HCT116 (cell line): ENCODE results near the gene KCTD2. TPM values are rescaled to one million over a fixed set of nuclear protein-coding genes. Genes with fewer than 3 reads are reported as not detected.

Experiments
- ATAC-seq: fragments of 200-7000 bp; cut with Tn5 transposase; 2 replicates; pipeline ENCODE4 v1.9.1; 2020; ENCODE audit warnings: mild to moderate bottlenecking, moderate library complexity
- BruUV-seq: library from RNA; stranded (reverse); fragments of 400-500 nt; replicated peaks from 2 replicates; lab custom pipeline; 2021; lab: Mats Ljungman, UMichigan
- CTCF ChIA-PET: fragments of 300-600 bp; sonication (Branson Sonifier 250); formaldehyde crosslinking; loops from one replicate; lab custom pipeline; 2021; ENCODE audit warnings: antibody characterized with exemption; lab: Charles Lee
- POLR2A ChIA-PET: fragments of 300-600, 350-600 bp; sonication (Branson Sonifier 250); formaldehyde crosslinking; loops from one replicate; lab custom pipeline; 2021; ENCODE audit warnings: antibody characterized with exemption; lab: Charles Lee
- RAD21 ChIA-PET, 2 experiments: fragments of 300-600 bp; sonication (Branson Sonifier 250); formaldehyde crosslinking; loops; one replicate each; lab custom pipeline; 2023; ENCODE audit warnings: low total read pairs in 2 of 2; ENCODE audit not compliant: uncharacterized antibody in 2 of 2, unreplicated experiment in 2 of 2, low non-redundant PET in 1 of 2; lab: Charles Lee
- DNase-seq: peaks from one replicate; pipeline ENCODE4 v3.0.0-alpha.2; 2010; ENCODE audit warnings: low read depth, low spot score
- H2AFZ ChIP-seq: fragments of 200-600 bp; shearing (Covaris generic), sonication (generic); 2 replicates; pipeline ENCODE4 v1.6.1; 2017; ENCODE audit warnings: low read depth, mixed run types, mixed read lengths, antibody characterized with exemption, low read length; ENCODE audit not compliant: poor library complexity, severe bottlenecking
- H3K27ac ChIP-seq: 2 replicates; pipeline ENCODE4 v1.5.1; 2012; ENCODE audit warnings: low read depth, low read length
- H3K27me3 ChIP-seq: fragments of 200-600 bp; sonication (generic); 2 replicates; pipeline ENCODE4 v1.6.1; 2016; ENCODE audit warnings: mixed run types, low read length, mixed read lengths; ENCODE audit not compliant: insufficient read depth
- H3K36me3 ChIP-seq, 2 experiments: fragments of 200-500 bp in 1 of 2; fragments of 200-600 bp in 1 of 2; sonication (Bioruptor generic) in 1 of 2; sonication (generic) in 1 of 2; 2 replicates each; pipeline versions ENCODE4 v1.5.1 to v1.6.1; 2014 to 2016; ENCODE audit warnings: low read length in 2 of 2, inconsistent platforms in 1 of 2, mixed read lengths in 1 of 2, mixed run types in 1 of 2; ENCODE audit not compliant: insufficient read depth in 2 of 2, control insufficient read depth in 1 of 2
- H3K4me1 ChIP-seq, 2 experiments: fragments of 200-600 bp in 1 of 2; sonication (generic) in 1 of 2; 2 replicates each; pipeline versions ENCODE4 v1.5.1 to v1.6.1; 2012 to 2017; ENCODE audit warnings: low read length in 2 of 2, inconsistent platforms in 1 of 2, mild to moderate bottlenecking in 1 of 2, mixed read lengths in 1 of 2, mixed run types in 1 of 2, moderate library complexity in 1 of 2; ENCODE audit not compliant: insufficient read depth in 2 of 2, control insufficient read depth in 1 of 2
- H3K4me2 ChIP-seq: fragments of 200-600 bp; sonication (generic); 2 replicates; pipeline ENCODE4 v1.6.1; 2017; ENCODE audit warnings: mixed run types, low read length, mixed read lengths
- H3K4me3 ChIP-seq, 2 experiments: fragments of 200-600 bp in 1 of 2; sonication (generic) in 1 of 2; replicated peaks in 1 of 2; 2 replicates each; pipeline ENCODE4 v1.5.1; 2011 to 2016; ENCODE audit warnings: low read length in 2 of 2, control low read depth in 1 of 2, low read depth in 1 of 2, mild to moderate bottlenecking in 1 of 2, mixed read lengths in 1 of 2, mixed run types in 1 of 2
- H3K79me2 ChIP-seq: fragments of 200-600 bp; sonication (generic); 2 replicates; pipeline ENCODE4 v1.6.1; 2017; ENCODE audit warnings: mild to moderate bottlenecking, mixed run types, low read length, moderate library complexity, mixed read lengths; ENCODE audit not compliant: insufficient read depth
- H3K9ac ChIP-seq: fragments of 200-600 bp; sonication (generic); 2 replicates; pipeline ENCODE4 v1.6.1; 2016; ENCODE audit warnings: low read length, mixed read lengths
- H3K9me2 ChIP-seq: fragments of 200-600 bp; sonication (generic), shearing (Covaris generic); 2 replicates; pipeline ENCODE4 v1.6.1; 2017; ENCODE audit warnings: mixed run types, mild to moderate bottlenecking, moderate library complexity; ENCODE audit not compliant: insufficient read depth
- H3K9me3 ChIP-seq, 2 experiments: fragments of 200-500 bp in 1 of 2; fragments of 200-600 bp in 1 of 2; sonication (Bioruptor generic) in 1 of 2; sonication (generic) in 1 of 2; 2 replicates each; pipeline ENCODE4 v1.6.1; 2014 to 2017; ENCODE audit warnings: low read length in 2 of 2, mixed read lengths in 2 of 2, inconsistent platforms in 1 of 2, low read depth in 1 of 2, mild to moderate bottlenecking in 1 of 2, mixed run types in 1 of 2, moderate library complexity in 1 of 2; ENCODE audit not compliant: control insufficient read depth in 1 of 2, insufficient read depth in 1 of 2
- H4K20me1 ChIP-seq: fragments of 200-600 bp; sonication (generic), shearing (Covaris generic); 2 replicates; pipeline ENCODE4 v1.6.1; 2017; ENCODE audit warnings: mixed run types, mild to moderate bottlenecking, moderate library complexity; ENCODE audit not compliant: insufficient read depth
- ATF3 ChIP-seq: IDR thresholded peaks from 2 replicates; pipeline ENCODE4 v1.6.1; 2012
- CBX3 ChIP-seq: IDR thresholded peaks from 2 replicates; pipeline ENCODE4 v1.6.1; 2012; ENCODE audit warnings: low read depth
- EGR1 ChIP-seq: IDR thresholded peaks from 2 replicates; pipeline ENCODE4 v1.6.1; 2012; ENCODE audit warnings: low read depth
- ELF1 ChIP-seq: IDR thresholded peaks from 2 replicates; pipeline ENCODE4 v1.6.1; 2012; ENCODE audit warnings: low read depth, borderline replicate concordance
- EZH2phosphoT487 ChIP-seq: fragments of 200-600 bp; IDR thresholded peaks from 2 replicates; pipeline ENCODE4 v1.6.1; 2018; ENCODE audit warnings: antibody characterized with exemption, borderline replicate concordance
- FOSL1 ChIP-seq: IDR thresholded peaks from 2 replicates; pipeline ENCODE4 v1.6.1; 2012; ENCODE audit warnings: low read depth
- POLR2A ChIP-seq: IDR thresholded peaks from 2 replicates; pipeline ENCODE4 v1.7.0; 2011; ENCODE audit warnings: borderline replicate concordance; ENCODE audit not compliant: insufficient read depth, insufficient read length; ENCODE audit errors: extremely low read depth
- RAD21 ChIP-seq: IDR thresholded peaks from 2 replicates; pipeline ENCODE4 v1.6.1; 2012; ENCODE audit warnings: low read depth, mild to moderate bottlenecking
- REST ChIP-seq: IDR thresholded peaks from 2 replicates; pipeline ENCODE4 v1.6.1; 2012; ENCODE audit warnings: low read depth
- SP1 ChIP-seq: IDR thresholded peaks from 2 replicates; pipeline ENCODE4 v1.6.1; 2012; ENCODE audit warnings: low read depth
- SRF ChIP-seq: IDR thresholded peaks from 2 replicates; pipeline ENCODE4 v1.6.1; 2012; ENCODE audit warnings: low read depth
- YY1 ChIP-seq: IDR thresholded peaks from 2 replicates; pipeline ENCODE4 v1.6.1; 2011; ENCODE audit warnings: low read length, low read depth, moderate library complexity, mild to moderate bottlenecking; ENCODE audit not compliant: insufficient replicate concordance; ENCODE audit errors: extremely low read depth
- ZBTB33 ChIP-seq: IDR thresholded peaks from 2 replicates; pipeline ENCODE4 v1.6.1; 2011; ENCODE audit warnings: mild to moderate bottlenecking, low read length, moderate library complexity; ENCODE audit not compliant: insufficient replicate concordance; ENCODE audit errors: extremely low read depth
- ZFX ChIP-seq: fragments of 450-650 bp; IDR thresholded peaks from 2 replicates; pipeline ENCODE4 v1.6.1; 2017
- ZNF274 ChIP-seq: fragments of 200-500 bp; sonication (Bioruptor generic); IDR thresholded peaks from 2 replicates; pipeline ENCODE4 v1.6.1; 2014; ENCODE audit warnings: mild to moderate bottlenecking, low read depth, low read length, inconsistent platforms
- intact Hi-C: fragments of 100-400 bp; cut with micrococcal nuclease; formaldehyde crosslinking; loops from 2 replicates; pipeline ENCODE4 v1.10.0; 2022
- total RNA-seq: library from RNA; stranded (reverse); gene quantifications from one replicate; pipeline ENCODE4 v1.2.1, GENCODE V29; 2021; ENCODE audit not compliant: unreplicated experiment

KCTD2 gene
- total RNA-seq, 1 experiment from 2014 or later, result 23.3 TPM

GRCh38 chr17:75068750-75069149, 21.7 kb downstream of the KCTD2 start:
- Histone ChIP-seq H3K4me3 (no peak overlapping the region), H3K9me3 (no peaks in the 10 kb centered on the region), H3K27me3 (no peaks in the 10 kb centered on the region), H3K79me2 (no peaks in the 10 kb centered on the region), H3K36me3 (peaks cover 2 to 17% of the 10 kb centered on the region in 2 experiments; a peak in 3 of 4 replicates), H3K9me2 (no peaks in the 10 kb centered on the region), H3K4me2 (no peak overlapping the region), H3K4me1 (peaks cover 11 to 14% of the 10 kb centered on the region in 2 experiments), H4K20me1 (no peaks in the 10 kb centered on the region), H3K27ac (no peak overlapping the region), H2AFZ (no peak overlapping the region), H3K9ac (no peak overlapping the region)
- BruUV-seq, result no TSS peak
- CTCF ChIA-PET, result interaction anchor here (0.7 to 4.1 kb wide), 9 partner anchors 9 to 172 kb away, joined by 3 to 25 read pairs (median 7); no protein-coding TSS in a partner anchor
- no peak for TF ChIP-seq YY1
- TF ChIP-seq ZNF274, result no peak
- no peak for TF ChIP-seq ATF3
- TF ChIP-seq ZFX, result no peak
- no peak for TF ChIP-seq RAD21
- TF ChIP-seq CBX3, result no peak
- TF ChIP-seq EZH2phosphoT487, result no peak
- no peak for TF ChIP-seq POLR2A
- no peak for TF ChIP-seq SP1
- no peak for TF ChIP-seq SRF
- TF ChIP-seq EGR1, result no peak
- TF ChIP-seq REST, result no peak
- no peak for TF ChIP-seq FOSL1
- no peak for TF ChIP-seq ELF1
- no peak for TF ChIP-seq ZBTB33
- DNase-seq, result no peak
- no peak for ATAC-seq
- RAD21 ChIA-PET, result interaction anchor here (1.2 to 2.0 kb wide), 2 partner anchors 37 to 133 kb away, joined by 3 to 10 read pairs; no protein-coding TSS in a partner anchor
- POLR2A ChIA-PET, result interaction anchor here (2.0 kb wide), 1 partner anchor 10 kb away, joined by 9 read pairs; no protein-coding TSS in a partner anchor
- intact Hi-C loops, result no loop called here
